HEK293T (cell line): ENCODE measurements around the gene CREB3.

Source experiments
- CTBP1 ChIP-seq: fragments of 450-650 bp; IDR thresholded peaks from 2 replicates; pipeline ENCODE4 v1.6.1; 2016; ENCODE audit warnings: borderline replicate concordance
- NFRKB ChIP-seq: fragments of 450-650 bp; IDR thresholded peaks from 2 replicates; pipeline ENCODE4 v1.6.1; 2016; ENCODE audit warnings: mild to moderate bottlenecking, moderate library complexity
- SP1 ChIP-seq: fragments of 450-650 bp; IDR thresholded peaks from 2 replicates; pipeline ENCODE4 v1.6.1; 2017
- SUZ12 ChIP-seq: fragments of 450-650 bp; IDR thresholded peaks from 2 replicates; pipeline ENCODE4 v1.6.1; 2016; ENCODE audit warnings: mild to moderate bottlenecking

GRCh38 chr9:35732800-35733541 is 505 bp downstream of the CREB3 start:
- TF ChIP-seq CTBP1 = no peak
- no peak for TF ChIP-seq NFRKB
- TF ChIP-seq SP1 = no peak
- no peak for TF ChIP-seq SUZ12
